ENCODE results near the gene MITF. TPM values are rescaled to one million over a fixed set of nuclear protein-coding genes. Genes with fewer than 3 reads are reported as not detected.

Gene MITF
- total RNA-seq, 1 experiment from 2014 or later = 4.0 TPM

- DNase-seq (ENCODE audit: low read depth) = no peak
Observed at GRCh38 chr3:69725994-69726571, 13.2 kb upstream of the MITF start.

GRCh38 chr3:69729147-69729919, 9.9 kb upstream of the MITF start:
- DNase-seq (ENCODE audit: low read depth) = peak; percentile 49

GRCh38 chr3:69731080-69731479, 8.2 kb upstream of the MITF start:
- DNase-seq (ENCODE audit: low read depth) = no peak

GRCh38 chr3:69735893-69736292, 3.4 kb upstream of the MITF start:
- no peak for DNase-seq (ENCODE audit: low read depth)

GRCh38 chr3:69737392-69737791, 1.9 kb upstream of the MITF start:
- DNase-seq (ENCODE audit: low read depth) = no peak

GRCh38 chr3:69738315-69738714, 949 bp upstream of the MITF start:
- peak; percentile 48 for DNase-seq (ENCODE audit: low read depth)

- peak; percentile 33 for DNase-seq (ENCODE audit: low read depth)
Observed at GRCh38 chr3:69738859-69739203, 433 bp upstream of the MITF start.

- DNase-seq (ENCODE audit: low read depth) = no peak
Observed at GRCh38 chr3:69740103-69741021, 1.1 kb downstream of the MITF start.

GRCh38 chr3:69741032-69741767, 1.9 kb downstream of the MITF start:
- peak; percentile 29 for DNase-seq (ENCODE audit: low read depth)

- no peak for DNase-seq (ENCODE audit: low read depth)
Observed at GRCh38 chr3:69742391-69742790, 3.1 kb downstream of the MITF start.

GRCh38 chr3:69743975-69744906, 5.0 kb downstream of the MITF start:
- no peak for DNase-seq (ENCODE audit: low read depth)

GRCh38 chr3:69745505-69745904, 6.2 kb downstream of the MITF start:
- no peak for DNase-seq (ENCODE audit: low read depth)

- no peak for DNase-seq (ENCODE audit: low read depth)
Observed at GRCh38 chr3:69746119-69746518, 6.9 kb downstream of the MITF start.

GRCh38 chr3:69747511-69748258, 8.4 kb downstream of the MITF start:
- DNase-seq (ENCODE audit: low read depth) = no peak

GRCh38 chr3:69748503-69748902, 9.2 kb downstream of the MITF start:
- DNase-seq (ENCODE audit: low read depth) = no peak

- no peak for DNase-seq (ENCODE audit: low read depth)
Observed at GRCh38 chr3:69749461-69749860, 10.2 kb downstream of the MITF start.

- DNase-seq (ENCODE audit: low read depth) = no peak
Observed at GRCh38 chr3:69750549-69750948, 11.3 kb downstream of the MITF start.

- no peak for DNase-seq (ENCODE audit: low read depth)
Observed at GRCh38 chr3:69751074-69751476, 11.8 kb downstream of the MITF start.

GRCh38 chr3:69752241-69752640, 13.0 kb downstream of the MITF start:
- DNase-seq (ENCODE audit: low read depth) = no peak

GRCh38 chr3:69753179-69753775, 14.0 kb downstream of the MITF start:
- no peak for DNase-seq (ENCODE audit: low read depth)

Data from RPMI7951 (cell line).